Activated naive CD8-positive, alpha-beta T cell treated with anti-CD3 and anti-CD28 coated beads, Interleukin-2, amount 50 U/mL, for 16 hours (primary cell): ENCODE data around the gene C19orf73.

Source experiments
- DNase-seq: peaks from one replicate; pipeline ENCODE4 v3.0.0-alpha.2; 2020; ENCODE audit warnings: low read depth, low spot score

The C19orf73 gene

GRCh38 chr19:49118565-49119410 lies at the start of gene C19orf73:
Gene C19orf73, minus strand, starts transcription at chr19:49119143. Its CDS starts 121 bp downstream, at chr19:49119022.
- peak; percentile 86 for DNase-seq

- no peak for DNase-seq
Observed at GRCh38 chr19:49168421-49168820, 49.5 kb upstream of the C19orf73 start.

GRCh38 chr19:49167857-49168409 lies 49.0 kb upstream of the C19orf73 start:
- no peak for DNase-seq

GRCh38 chr19:49165865-49166301 lies 46.9 kb upstream of the C19orf73 start:
- DNase-seq: no peak

GRCh38 chr19:49165111-49165750 lies 46.3 kb upstream of the C19orf73 start:
- no peak for DNase-seq

- no peak for DNase-seq
Observed at GRCh38 chr19:49161987-49162386, 43.0 kb upstream of the C19orf73 start.

- DNase-seq: no peak
Observed at GRCh38 chr19:49160450-49161189, 41.7 kb upstream of the C19orf73 start.

GRCh38 chr19:49157445-49158224 lies 38.7 kb upstream of the C19orf73 start, which contains the start of gene TRPM4:
Gene TRPM4, plus strand, starts transcription at chr19:49157792. Its CDS starts 75 bp downstream, at chr19:49157867.
- DNase-seq: no peak

GRCh38 chr19:49155820-49156346 lies 36.9 kb upstream of the C19orf73 start:
- no peak for DNase-seq

- DNase-seq: no peak
Observed at GRCh38 chr19:49155005-49155819, 36.3 kb upstream of the C19orf73 start, which contains the start of gene HRC. Gene HRC, minus strand, starts transcription at chr19:49155396. Its CDS starts 159 bp downstream, at chr19:49155237.

- no peak for DNase-seq
Observed at GRCh38 chr19:49154279-49154678, 35.3 kb upstream of the C19orf73 start.

- DNase-seq: no peak
Observed at GRCh38 chr19:49153167-49153809, 34.3 kb upstream of the C19orf73 start.

- DNase-seq: no peak
Observed at GRCh38 chr19:49152119-49152550, 33.2 kb upstream of the C19orf73 start.

GRCh38 chr19:49151267-49152118 lies 32.5 kb upstream of the C19orf73 start:
- DNase-seq: no peak

GRCh38 chr19:49150944-49151243 lies 32.0 kb upstream of the C19orf73 start:
- no peak for DNase-seq

- no peak for DNase-seq
Observed at GRCh38 chr19:49150106-49150943, 31.4 kb upstream of the C19orf73 start.

GRCh38 chr19:49149652-49150105 lies 30.7 kb upstream of the C19orf73 start:
- DNase-seq: no peak
